Measurements from ENCODE around the gene RNF180.

DNA sequence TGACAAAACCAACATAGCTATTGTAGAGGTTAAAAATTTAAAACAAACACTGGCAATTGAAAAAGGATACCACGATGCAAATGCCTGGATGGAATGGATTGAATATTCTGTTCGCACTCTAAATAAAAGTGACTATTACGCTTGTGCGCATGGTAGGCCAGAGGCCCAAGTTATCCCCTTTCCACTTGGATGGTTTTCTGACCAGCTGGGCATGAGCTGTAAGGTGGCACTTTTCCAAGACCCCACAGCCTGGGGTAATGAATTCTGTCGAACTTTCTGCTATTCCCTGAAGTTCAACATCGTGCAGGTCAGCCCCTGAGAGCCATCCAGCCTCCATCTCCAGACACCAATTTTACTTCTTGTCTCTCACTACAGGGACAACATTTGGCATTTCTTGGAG is 5.4 kb upstream of the RNF180 start:
- TF ChIP-seq CREM (CRISPR knock-in tag; IDR thresholded peaks at IDR 0.05) = no peak
- TF ChIP-seq, protein P1, sequence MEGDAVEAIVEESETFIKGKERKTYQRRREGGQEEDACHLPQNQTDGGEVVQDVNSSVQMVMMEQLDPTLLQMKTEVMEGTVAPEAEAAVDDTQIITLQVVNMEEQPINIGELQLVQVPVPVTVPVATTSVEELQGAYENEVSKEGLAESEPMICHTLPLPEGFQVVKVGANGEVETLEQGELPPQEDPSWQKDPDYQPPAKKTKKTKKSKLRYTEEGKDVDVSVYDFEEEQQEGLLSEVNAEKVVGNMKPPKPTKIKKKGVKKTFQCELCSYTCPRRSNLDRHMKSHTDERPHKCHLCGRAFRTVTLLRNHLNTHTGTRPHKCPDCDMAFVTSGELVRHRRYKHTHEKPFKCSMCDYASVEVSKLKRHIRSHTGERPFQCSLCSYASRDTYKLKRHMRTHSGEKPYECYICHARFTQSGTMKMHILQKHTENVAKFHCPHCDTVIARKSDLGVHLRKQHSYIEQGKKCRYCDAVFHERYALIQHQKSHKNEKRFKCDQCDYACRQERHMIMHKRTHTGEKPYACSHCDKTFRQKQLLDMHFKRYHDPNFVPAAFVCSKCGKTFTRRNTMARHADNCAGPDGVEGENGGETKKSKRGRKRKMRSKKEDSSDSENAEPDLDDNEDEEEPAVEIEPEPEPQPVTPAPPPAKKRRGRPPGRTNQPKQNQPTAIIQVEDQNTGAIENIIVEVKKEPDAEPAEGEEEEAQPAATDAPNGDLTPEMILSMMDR (IDR thresholded peaks at IDR 0.05) = no peak
- no peak for TF ChIP-seq FOXP1 (CRISPR knock-in tag; IDR thresholded peaks at IDR 0.05; ENCODE audit: borderline replicate concordance)
- no peak for TF ChIP-seq EMX1 (CRISPR knock-in tag; IDR thresholded peaks at IDR 0.05)
- TF ChIP-seq, protein P2, sequence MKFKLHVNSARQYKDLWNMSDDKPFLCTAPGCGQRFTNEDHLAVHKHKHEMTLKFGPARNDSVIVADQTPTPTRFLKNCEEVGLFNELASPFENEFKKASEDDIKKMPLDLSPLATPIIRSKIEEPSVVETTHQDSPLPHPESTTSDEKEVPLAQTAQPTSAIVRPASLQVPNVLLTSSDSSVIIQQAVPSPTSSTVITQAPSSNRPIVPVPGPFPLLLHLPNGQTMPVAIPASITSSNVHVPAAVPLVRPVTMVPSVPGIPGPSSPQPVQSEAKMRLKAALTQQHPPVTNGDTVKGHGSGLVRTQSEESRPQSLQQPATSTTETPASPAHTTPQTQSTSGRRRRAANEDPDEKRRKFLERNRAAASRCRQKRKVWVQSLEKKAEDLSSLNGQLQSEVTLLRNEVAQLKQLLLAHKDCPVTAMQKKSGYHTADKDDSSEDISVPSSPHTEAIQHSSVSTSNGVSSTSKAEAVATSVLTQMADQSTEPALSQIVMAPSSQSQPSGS (CRISPR knock-in tag; IDR thresholded peaks at IDR 0.05; ENCODE audit: borderline replicate concordance, low read depth) = no peak
- TF ChIP-seq, protein P3, sequence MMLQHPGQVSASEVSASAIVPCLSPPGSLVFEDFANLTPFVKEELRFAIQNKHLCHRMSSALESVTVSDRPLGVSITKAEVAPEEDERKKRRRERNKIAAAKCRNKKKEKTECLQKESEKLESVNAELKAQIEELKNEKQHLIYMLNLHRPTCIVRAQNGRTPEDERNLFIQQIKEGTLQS (CRISPR knock-in tag; conservative IDR thresholded peaks at IDR 0.05) = no peak
- TF ChIP-seq, protein P4, sequence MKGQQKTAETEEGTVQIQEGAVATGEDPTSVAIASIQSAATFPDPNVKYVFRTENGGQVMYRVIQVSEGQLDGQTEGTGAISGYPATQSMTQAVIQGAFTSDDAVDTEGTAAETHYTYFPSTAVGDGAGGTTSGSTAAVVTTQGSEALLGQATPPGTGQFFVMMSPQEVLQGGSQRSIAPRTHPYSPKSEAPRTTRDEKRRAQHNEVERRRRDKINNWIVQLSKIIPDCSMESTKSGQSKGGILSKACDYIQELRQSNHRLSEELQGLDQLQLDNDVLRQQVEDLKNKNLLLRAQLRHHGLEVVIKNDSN (CRISPR knock-in tag; IDR thresholded peaks at IDR 0.05) = no peak
- no peak for TF ChIP-seq SP1 (CRISPR knock-in tag; conservative IDR thresholded peaks at IDR 0.05)
- TF ChIP-seq ZNF317 (CRISPR knock-in tag; IDR thresholded peaks at IDR 0.05; ENCODE audit: borderline replicate concordance, low read depth) = no peak
- TF ChIP-seq FOXK1 (CRISPR knock-in tag; IDR thresholded peaks at IDR 0.05) = no peak
- no peak for TF ChIP-seq TEAD1 (CRISPR knock-in tag; IDR thresholded peaks at IDR 0.05)
- TF ChIP-seq, protein P5, sequence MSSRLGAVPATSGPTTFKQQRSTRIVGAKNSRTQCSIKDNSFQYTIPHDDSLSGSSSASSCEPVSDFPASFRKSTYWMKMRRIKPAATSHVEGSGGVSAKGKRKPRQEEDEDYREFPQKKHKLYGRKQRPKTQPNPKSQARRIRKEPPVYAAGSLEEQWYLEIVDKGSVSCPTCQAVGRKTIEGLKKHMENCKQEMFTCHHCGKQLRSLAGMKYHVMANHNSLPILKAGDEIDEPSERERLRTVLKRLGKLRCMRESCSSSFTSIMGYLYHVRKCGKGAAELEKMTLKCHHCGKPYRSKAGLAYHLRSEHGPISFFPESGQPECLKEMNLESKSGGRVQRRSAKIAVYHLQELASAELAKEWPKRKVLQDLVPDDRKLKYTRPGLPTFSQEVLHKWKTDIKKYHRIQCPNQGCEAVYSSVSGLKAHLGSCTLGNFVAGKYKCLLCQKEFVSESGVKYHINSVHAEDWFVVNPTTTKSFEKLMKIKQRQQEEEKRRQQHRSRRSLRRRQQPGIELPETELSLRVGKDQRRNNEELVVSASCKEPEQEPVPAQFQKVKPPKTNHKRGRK (CRISPR knock-in tag; IDR thresholded peaks at IDR 0.05; ENCODE audit: borderline replicate concordance) = no peak
- no peak for TF ChIP-seq TP53 (CRISPR knock-in tag; IDR thresholded peaks at IDR 0.05)
- TF ChIP-seq, protein P6, sequence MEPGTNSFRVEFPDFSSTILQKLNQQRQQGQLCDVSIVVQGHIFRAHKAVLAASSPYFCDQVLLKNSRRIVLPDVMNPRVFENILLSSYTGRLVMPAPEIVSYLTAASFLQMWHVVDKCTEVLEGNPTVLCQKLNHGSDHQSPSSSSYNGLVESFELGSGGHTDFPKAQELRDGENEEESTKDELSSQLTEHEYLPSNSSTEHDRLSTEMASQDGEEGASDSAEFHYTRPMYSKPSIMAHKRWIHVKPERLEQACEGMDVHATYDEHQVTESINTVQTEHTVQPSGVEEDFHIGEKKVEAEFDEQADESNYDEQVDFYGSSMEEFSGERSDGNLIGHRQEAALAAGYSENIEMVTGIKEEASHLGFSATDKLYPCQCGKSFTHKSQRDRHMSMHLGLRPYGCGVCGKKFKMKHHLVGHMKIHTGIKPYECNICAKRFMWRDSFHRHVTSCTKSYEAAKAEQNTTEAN (CRISPR knock-in tag; IDR thresholded peaks at IDR 0.05) = no peak

All from WTC11 (cell line).